ENCODE data around the gene TGFBR3. TPM values are rescaled to one million over a fixed set of nuclear protein-coding genes. Genes with fewer than 3 reads are reported as not detected.

Gene TGFBR3
- total and polyA plus RNA-seq, 2 of the 13 experiments (the other 11 are each of a cell fraction or from before 2014, with no cell fraction given), result 76.5 to 195 TPM

GRCh38 chr1:91884459-91885212 is 1.3 kb downstream of the TGFBR3 start:
- H3K79me2 ChIP-seq (ENCODE audit: insufficient read depth, low read length), result peaks cover 63% of the 10 kb centered on the region
- no peaks in the 10 kb centered on the region for H3K36me3 ChIP-seq (replicated peaks in 1 of 2; ENCODE audit: control insufficient read depth in 1 of 2, insufficient read depth in 2 of 2, low read length in 2 of 2)
- peak; percentile 65 for ATAC-seq
- H2AFZ ChIP-seq (ENCODE audit: low read length), result no peak overlapping the region
- H3K9ac ChIP-seq (ENCODE audit: insufficient read depth, low read depth, low read length), result peak overlapping the region; percentile 96
- H3K4me1 ChIP-seq (ENCODE audit: insufficient read depth, low read length), result peaks cover 51% of the 10 kb centered on the region
- H3K4me3 ChIP-seq (replicated peaks in 1 of 3; ENCODE audit: insufficient read depth in 1 of 3, low read depth in 2 of 3, low read length in 3 of 3), result peak overlapping the region; percentile 87 to 100 (median 97)
- in situ Hi-C loops (cut with HindIII; ENCODE audit: extremely low pct_ligation_motif_present, low pct_unique_long_range_greater_than_20kb) (no loop called here), intact Hi-C loops (cut with micrococcal nuclease; ENCODE audit: unreplicated experiment) (loop anchor here (2.0 to 10.0 kb wide), 3 partner anchors 37 to 120 kb away; no protein-coding TSS in a partner anchor)
- POLR2A ChIA-PET, result interaction anchor here (1.0 to 3.5 kb wide), 6 partner anchors 12 to 139 kb away, joined by 3 to 26 read pairs (median 6); no protein-coding TSS in a partner anchor
- peak; percentile 72 for FAIRE-seq
- 3% methylated on average over 22 of the region's 22 CpGs for WGBS (ENCODE audit: low lambda C conversion rate)
- peak overlapping the region; percentile 81 for H3K27ac ChIP-seq (ENCODE audit: extremely low read length, insufficient read depth, low read length)
- no peaks in the 10 kb centered on the region for H3K9me3 ChIP-seq (ENCODE audit: low read length)
- H3K4me2 ChIP-seq (ENCODE audit: low read depth, low read length), result peak overlapping the region; percentile 96
- BruUV-seq (replicated peaks), result TSS peak; percentile 53
- CTCF ChIA-PET (ENCODE audit: low intra/inter-chr PET ratio, low total read pairs), result no interaction called here
- 0 out of 2 replicates have a peak, but pooled peaks cover 5% of the 10 kb centered on the region for H4K20me1 ChIP-seq (ENCODE audit: insufficient read depth, low read length)
- H3K27me3 ChIP-seq (ENCODE audit: control insufficient read depth in 1 of 2, insufficient read depth in 2 of 2, low read length in 2 of 2), result peaks cover 0 to 4% of the 10 kb centered on the region in 2 experiments; a peak in 1 of 5 replicates
- peak; percentile 43 for DNase-seq (ENCODE audit: low spot score)
- TF ChIP-seq, protein P1, sequence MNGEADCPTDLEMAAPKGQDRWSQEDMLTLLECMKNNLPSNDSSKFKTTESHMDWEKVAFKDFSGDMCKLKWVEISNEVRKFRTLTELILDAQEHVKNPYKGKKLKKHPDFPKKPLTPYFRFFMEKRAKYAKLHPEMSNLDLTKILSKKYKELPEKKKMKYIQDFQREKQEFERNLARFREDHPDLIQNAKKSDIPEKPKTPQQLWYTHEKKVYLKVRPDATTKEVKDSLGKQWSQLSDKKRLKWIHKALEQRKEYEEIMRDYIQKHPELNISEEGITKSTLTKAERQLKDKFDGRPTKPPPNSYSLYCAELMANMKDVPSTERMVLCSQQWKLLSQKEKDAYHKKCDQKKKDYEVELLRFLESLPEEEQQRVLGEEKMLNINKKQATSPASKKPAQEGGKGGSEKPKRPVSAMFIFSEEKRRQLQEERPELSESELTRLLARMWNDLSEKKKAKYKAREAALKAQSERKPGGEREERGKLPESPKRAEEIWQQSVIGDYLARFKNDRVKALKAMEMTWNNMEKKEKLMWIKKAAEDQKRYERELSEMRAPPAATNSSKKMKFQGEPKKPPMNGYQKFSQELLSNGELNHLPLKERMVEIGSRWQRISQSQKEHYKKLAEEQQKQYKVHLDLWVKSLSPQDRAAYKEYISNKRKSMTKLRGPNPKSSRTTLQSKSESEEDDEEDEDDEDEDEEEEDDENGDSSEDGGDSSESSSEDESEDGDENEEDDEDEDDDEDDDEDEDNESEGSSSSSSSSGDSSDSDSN (CRISPR knock-in tag; IDR thresholded peaks at IDR 0.05), result no peak; the same call in 1 of the 2 replicates
- no peak for TF ChIP-seq SIN3A (IDR thresholded peaks at IDR 0.05; ENCODE audit: borderline replicate concordance, low read depth, low read length)
- TF ChIP-seq, protein P2, sequence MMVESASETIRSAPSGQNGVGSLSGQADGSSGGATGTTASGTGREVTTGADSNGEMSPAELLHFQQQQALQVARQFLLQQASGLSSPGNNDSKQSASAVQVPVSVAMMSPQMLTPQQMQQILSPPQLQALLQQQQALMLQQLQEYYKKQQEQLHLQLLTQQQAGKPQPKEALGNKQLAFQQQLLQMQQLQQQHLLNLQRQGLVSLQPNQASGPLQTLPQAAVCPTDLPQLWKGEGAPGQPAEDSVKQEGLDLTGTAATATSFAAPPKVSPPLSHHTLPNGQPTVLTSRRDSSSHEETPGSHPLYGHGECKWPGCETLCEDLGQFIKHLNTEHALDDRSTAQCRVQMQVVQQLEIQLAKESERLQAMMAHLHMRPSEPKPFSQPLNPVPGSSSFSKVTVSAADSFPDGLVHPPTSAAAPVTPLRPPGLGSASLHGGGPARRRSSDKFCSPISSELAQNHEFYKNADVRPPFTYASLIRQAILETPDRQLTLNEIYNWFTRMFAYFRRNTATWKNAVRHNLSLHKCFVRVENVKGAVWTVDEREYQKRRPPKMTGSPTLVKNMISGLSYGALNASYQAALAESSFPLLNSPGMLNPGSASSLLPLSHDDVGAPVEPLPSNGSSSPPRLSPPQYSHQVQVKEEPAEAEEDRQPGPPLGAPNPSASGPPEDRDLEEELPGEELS (CRISPR knock-in tag; IDR thresholded peaks at IDR 0.05), result peak; percentile 16; the same call in 1 of the 2 replicates
- 0 out of 2 replicates have a peak, but pooled peaks have one; percentile 9 for TF ChIP-seq KDM5B (CRISPR knock-in tag; IDR thresholded peaks at IDR 0.05; ENCODE audit: borderline replicate concordance)
- no peak for TF ChIP-seq SRSF4 (IDR thresholded peaks at IDR 0.05; ENCODE audit: low read depth, low read length, poor library complexity, severe bottlenecking)
- TF ChIP-seq NAIF1 (CRISPR knock-in tag; IDR thresholded peaks at IDR 0.05; ENCODE audit: borderline replicate concordance), result 0 out of 2 replicates have a peak, but pooled peaks have one; percentile 4
- 0 out of 2 replicates have a peak, but pooled peaks have one; percentile 18 for TF ChIP-seq GATAD2A (CRISPR knock-in tag; IDR thresholded peaks at IDR 0.05)
- peak; percentile 52; the same call in 1 of the 2 replicates for TF ChIP-seq SAP130 (CRISPR knock-in tag; IDR thresholded peaks at IDR 0.05; ENCODE audit: low read depth)
- TF ChIP-seq KLF16 (CRISPR knock-in tag; IDR thresholded peaks at IDR 0.05), result peak in 1 of 2 experiments; percentile 45; a peak in 1 of 4 replicates
- TF ChIP-seq, protein P3, sequence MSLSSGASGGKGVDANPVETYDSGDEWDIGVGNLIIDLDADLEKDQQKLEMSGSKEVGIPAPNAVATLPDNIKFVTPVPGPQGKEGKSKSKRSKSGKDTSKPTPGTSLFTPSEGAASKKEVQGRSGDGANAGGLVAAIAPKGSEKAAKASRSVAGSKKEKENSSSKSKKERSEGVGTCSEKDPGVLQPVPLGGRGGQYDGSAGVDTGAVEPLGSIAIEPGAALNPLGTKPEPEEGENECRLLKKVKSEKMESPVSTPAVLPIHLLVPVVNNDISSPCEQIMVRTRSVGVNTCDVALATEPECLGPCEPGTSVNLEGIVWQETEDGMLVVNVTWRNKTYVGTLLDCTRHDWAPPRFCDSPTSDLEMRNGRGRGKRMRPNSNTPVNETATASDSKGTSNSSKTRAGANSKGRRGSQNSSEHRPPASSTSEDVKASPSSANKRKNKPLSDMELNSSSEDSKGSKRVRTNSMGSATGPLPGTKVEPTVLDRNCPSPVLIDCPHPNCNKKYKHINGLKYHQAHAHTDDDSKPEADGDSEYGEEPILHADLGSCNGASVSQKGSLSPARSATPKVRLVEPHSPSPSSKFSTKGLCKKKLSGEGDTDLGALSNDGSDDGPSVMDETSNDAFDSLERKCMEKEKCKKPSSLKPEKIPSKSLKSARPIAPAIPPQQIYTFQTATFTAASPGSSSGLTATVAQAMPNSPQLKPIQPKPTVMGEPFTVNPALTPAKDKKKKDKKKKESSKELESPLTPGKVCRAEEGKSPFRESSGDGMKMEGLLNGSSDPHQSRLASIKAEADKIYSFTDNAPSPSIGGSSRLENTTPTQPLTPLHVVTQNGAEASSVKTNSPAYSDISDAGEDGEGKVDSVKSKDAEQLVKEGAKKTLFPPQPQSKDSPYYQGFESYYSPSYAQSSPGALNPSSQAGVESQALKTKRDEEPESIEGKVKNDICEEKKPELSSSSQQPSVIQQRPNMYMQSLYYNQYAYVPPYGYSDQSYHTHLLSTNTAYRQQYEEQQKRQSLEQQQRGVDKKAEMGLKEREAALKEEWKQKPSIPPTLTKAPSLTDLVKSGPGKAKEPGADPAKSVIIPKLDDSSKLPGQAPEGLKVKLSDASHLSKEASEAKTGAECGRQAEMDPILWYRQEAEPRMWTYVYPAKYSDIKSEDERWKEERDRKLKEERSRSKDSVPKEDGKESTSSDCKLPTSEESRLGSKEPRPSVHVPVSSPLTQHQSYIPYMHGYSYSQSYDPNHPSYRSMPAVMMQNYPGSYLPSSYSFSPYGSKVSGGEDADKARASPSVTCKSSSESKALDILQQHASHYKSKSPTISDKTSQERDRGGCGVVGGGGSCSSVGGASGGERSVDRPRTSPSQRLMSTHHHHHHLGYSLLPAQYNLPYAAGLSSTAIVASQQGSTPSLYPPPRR (CRISPR knock-in tag; IDR thresholded peaks at IDR 0.05; ENCODE audit: borderline replicate concordance), result no peak
